Superior temporal gyrus (tissue), 1 donor: Measurements from ENCODE around the gene LRRC25.
A peak's percentile ranks its signal among the peaks of the same experiment; 100 is the strongest.
"Not testable (repeated sequence)": the region's sequence is repeated elsewhere in the genome, so short reads cannot be mapped to it uniquely, and the experiment has no call there.

Experiments used
- DNase-seq: peaks from one replicate; pipeline ENCODE4 v3.0.0-alpha.2; 2016; ENCODE audit errors: extremely low spot score

Gene LRRC25

DNA sequence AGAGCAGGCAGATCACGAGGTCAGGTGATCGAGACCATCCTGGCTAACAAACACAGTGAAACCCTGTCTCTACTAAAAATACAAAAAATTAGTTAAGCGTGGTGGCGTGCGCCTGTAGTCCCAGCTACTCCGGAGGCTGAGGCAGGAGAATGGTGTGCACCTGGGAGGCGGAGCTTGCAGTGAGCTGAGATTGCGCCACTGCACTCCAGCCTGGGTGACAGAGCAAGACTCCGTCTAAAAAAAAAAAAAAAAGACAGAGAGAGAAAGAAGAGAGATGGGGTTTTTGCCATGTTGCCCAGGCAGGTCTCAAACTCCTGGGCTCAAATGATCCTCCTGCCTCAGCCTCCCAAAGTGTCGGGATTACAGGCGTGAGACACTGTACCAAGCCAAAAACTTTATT is 8.3 kb upstream of the LRRC25 start:
- not testable (repeated sequence) for DNase-seq

DNA sequence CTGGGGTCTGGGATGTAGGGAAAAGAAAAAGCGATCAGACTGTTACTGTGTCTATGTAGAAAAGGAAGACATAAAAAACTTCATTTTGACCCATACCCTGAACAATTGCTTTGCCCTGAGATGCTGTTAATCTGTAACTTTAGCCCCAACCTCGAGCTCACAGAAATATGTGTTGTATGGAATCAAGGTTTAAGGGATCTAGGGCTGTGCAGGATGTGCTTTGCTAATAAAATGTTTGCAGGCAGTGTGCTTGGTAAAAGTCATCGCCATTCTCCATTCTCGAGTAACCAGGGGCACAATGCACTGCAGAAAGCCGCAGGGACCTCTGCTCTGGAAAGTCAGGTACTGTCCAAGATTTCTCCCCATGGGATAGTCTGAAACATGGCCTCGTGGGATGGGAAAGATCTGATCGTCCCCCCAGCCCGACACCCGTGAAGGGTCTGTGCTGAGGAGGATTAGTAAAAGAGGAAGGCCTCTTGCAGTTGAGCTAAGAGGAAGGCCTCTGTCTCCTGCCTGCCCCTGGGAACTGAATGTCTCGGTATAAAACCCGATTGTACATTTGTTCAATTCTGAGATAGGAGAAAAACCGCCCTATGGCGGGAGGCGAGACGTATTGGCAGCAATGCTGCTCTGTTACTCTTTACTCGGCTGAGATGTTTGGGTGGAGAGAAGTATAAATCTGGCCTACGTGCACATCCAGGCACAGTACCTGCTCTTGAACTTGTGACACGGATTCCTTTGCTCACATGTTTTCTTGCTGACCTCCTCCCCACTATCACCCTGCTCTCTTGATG is 5.2 kb upstream of the LRRC25 start:
- DNase-seq = not testable (repeated sequence)

DNA sequence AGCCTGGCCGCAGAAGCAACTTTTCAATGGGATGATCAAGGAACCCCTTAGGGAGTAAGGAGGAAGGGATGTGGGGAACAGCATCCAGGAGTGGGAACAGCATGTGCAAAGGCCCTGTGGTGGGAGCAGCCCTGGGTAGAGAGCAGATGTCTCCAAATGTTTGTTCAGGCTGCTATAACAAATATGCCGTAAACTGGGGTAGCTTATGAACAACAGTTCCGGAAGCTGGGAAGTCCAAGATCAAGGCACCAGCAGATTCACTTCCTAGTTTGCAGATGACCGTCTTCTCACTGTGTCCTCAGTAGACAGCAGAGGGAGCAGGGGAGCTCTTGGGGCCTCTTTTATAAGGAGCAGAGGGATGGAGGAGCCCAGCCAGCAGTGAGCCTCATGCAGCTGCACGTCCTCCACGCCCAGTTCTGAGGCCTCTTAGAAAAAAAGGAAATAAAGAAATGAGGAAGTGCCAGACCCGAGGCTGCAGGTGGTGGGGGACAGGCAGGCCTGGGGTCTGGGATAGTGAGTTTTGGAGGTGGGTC is 4.2 kb upstream of the LRRC25 start:
- DNase-seq = no peak

DNA sequence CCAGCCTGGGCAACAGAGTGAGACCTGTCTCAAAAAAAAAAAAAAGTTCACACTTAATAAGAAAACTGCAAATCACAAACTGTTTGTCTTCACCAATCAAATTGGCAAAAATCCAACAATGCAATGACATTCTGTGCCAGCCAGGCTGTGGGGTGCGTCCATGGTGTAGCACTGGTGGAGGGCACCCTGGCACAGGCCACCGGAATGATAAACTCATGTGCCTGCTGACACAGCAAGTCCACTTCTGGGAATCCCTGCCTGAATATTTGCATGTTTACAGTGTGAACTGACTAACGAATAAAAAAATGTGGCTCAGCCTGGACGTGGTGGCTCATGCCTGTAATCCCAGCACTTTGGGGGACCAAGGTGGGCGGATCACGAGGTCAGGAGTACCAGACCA is 1.6 kb upstream of the LRRC25 start:
- no peak for DNase-seq

- DNase-seq = no peak
Measured at GRCh38 chr19:18396471-18397241, 766 bp downstream of the LRRC25 start.

DNA sequence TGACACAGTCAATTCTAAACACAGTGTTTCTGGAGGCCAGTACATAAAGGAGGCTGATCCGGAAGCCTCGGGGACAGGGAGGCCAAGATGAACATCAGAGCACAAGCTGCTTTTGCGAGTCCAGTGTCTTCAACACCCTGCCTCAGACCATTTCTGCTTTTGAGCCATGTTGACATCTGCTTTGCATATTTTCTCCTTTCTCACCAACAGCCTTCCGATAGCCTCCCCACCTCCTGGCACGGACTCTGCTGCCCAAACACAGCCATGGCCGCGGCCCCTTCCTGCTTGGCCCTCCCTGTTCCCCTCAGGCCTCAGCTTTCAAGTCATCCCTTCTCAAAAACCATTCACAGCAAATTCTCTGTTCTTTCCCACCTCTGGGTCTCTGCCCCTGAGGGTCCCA is 3.6 kb downstream of the LRRC25 start:
- DNase-seq = no peak

GRCh38 chr19:18392926-18393325 is 4.5 kb downstream of the LRRC25 start:
- no peak for DNase-seq

GRCh38 chr19:18392417-18392816 is 5.0 kb downstream of the LRRC25 start:
- DNase-seq = no peak

- no peak for DNase-seq
Measured at GRCh38 chr19:18391509-18392075, 5.8 kb downstream of the LRRC25 start.

DNA sequence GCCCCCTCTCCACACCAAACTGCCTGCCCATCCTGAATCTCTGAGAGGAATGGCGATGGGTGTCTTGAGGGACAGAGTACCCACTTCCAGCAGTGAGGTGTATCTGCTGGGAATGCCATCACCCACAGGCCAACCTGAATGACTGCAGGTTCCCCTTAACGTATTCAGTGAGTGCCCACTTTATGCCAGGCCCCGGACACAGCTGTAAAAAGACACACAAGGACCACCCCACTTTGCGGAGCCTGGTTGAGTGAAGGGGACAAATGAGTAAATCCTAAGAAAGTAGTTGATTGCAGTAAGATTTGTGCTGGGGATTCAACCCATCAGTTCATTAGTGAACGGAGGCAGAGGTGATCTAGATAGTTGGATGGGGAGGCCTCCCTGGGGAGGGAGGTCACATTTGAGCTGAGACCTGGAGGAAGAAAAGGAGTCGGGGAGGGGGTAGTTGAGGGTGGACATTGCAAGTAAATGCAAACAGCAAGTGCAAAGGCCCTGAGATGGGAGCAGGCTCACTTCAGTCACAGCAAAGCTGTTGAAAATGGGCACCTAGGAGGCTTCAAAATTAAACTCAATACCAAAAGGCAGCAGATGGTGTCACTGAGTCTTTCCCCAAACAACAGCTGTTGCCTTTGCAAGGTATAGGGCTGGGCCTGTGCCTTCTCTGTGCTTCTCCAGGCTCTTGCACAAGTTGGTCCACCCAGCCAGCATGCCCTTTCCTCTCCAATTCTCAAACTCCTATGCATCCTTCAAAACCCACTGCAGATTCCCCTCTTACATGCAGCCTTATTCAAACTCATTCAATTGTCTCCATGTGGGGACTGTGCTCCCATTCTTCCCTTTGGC is 7.1 kb downstream of the LRRC25 start:
- DNase-seq = no peak

DNA sequence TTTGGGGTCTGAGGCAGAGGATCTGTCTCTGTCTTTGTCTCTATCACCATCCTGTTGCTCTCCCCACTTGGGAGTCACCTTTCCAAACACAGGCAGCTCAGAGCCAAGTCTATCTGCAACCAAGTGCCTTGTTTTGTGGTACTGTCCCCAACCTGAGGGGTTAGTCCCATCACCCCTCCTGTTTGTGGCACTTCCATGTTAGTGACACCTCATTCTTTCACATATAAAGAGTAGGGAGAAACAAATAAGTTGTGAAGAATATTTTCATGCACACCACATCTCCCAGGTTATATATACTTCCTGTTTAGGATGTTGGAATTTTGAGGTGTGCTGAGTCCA is 7.7 kb downstream of the LRRC25 start:
- DNase-seq = no peak

DNA sequence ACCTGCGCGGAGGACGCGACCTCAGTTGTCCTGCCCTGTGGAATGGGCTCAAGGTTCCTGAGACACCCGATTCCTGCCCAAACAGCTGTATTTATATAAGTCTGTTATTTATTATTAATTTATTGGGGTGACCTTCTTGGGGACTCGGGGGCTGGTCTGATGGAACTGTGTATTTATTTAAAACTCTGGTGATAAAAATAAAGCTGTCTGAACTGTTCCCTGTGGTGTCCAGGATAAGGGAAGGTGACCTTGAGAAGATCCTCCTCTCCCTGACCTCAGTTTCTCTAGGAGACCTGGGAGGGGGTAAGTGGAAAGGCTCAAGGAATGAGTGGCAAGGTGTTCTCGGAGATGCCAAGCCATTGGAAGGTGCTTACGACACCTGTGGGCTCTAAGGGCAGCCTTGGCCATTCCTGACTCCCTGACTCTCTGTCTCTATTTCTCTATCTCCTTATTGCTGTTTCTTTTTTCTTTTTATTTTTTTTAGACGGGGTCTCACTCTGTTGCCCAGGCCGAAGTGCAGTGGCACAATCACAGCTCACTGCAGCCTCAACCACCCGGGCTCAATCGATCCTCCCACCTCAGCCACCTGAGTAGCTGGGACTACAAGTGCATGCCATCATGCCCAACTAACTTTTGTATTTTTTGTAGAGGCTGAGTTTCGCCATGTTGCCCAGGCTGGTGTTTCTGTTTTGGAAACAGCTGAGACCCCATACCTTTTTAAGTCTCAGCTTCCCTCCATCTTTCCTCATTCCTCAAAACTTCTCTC is 8.3 kb downstream of the LRRC25 start:
- no peak for DNase-seq

GRCh38 chr19:18388100-18388959 is 9.1 kb downstream of the LRRC25 start:
- DNase-seq = peak; percentile 70

DNA sequence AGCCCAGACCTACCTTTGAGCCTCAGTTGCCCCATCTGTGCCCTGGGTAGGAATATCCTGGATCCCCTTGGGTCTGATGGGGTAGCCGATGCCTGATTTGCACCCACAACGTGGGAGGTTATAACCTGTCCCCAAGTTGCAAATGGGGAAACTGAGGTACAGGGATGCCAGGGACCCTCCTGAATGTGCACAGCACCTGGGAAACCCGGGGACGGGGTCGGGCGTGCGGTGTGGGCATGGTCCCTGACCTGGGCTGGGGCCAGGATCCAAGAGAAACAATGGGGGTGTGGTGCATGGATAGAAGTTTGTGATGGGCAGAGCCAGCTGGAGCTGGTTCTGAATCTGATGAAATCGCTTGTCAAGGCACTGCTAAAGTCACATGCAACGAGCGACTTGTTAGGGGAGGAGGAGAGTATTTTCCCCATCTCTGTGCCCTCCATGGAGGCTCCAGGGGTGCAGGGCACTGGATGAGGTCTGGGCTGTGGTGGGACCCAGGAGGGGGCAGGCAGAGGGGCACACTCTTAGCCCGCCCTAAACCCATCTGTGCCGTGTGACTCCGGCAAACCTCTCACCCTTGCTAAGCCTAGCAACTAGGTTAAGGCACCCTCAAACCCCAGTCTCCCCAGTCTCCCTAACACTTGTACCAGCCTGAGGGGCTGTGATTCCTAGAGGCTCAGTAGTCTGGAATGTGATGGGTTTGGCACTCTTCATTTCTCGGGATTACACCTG is 10.7 kb downstream of the LRRC25 start:
- DNase-seq = no peak

DNA sequence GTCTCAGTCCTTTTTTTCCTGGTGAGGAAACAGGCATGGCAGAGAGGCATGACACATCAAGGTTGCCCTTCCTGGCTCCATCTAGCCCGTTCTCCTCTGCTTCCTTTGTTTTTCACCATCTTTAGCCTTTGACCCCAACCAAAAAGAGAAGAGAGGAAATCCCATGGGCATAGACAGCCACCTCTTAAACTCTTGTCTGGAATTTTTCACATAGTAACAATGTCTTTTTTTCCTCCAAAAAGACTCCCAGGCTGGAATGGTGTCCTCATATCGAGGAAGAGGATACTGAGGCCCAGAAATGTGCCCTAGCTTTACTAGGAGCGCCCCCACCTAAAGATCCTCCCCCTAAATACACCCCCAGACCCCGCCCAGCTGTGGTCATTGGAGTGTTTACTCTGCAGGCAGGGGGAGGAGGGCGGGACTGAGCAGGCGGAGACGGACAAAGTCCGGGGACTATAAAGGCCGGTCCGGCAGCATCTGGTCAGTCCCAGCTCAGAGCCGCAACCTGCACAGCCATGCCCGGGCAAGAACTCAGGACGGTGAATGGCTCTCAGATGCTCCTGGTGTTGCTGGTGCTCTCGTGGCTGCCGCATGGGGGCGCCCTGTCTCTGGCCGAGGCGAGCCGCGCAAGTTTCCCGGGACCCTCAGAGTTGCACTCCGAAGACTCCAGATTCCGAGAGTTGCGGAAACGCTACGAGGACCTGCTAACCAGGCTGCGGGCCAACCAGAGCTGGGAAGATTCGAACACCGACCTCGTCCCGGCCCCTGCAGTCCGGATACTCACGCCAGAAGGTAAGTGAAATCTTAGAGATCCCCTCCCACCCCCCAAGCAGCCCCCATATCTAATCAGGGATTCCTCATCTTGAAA is 11.5 kb downstream of the LRRC25 start, which contains the start of gene GDF15:
GDF15 (plus strand) TSS at position 484 of the 868 bp plus-strand sequence; CDS start at position 516, 32 bp downstream.
- no peak for DNase-seq

- no peak for DNase-seq
Measured at GRCh38 chr19:18385359-18385674, 12.1 kb downstream of the LRRC25 start.

- no peak for DNase-seq
Measured at GRCh38 chr19:18384775-18385174, 12.6 kb downstream of the LRRC25 start.

DNA sequence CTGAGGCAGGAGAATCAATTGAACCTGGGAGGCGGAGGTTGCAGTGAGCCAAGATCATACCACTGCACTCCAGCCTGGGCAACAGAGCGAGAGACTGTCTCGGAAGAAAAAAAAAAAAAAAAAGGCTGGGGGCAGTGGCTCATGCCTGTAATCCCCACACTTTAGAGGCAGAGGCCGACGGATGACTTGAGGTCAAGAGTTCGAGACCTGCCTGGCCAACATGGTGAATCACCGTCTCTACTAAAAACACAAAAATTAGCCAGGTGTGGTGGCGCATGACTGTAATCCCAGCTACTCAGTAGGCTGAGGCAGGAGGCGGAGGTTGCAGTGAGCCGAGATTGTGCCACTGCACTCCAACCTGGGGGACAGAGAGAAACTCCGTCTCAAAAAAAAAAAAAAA is 13.8 kb downstream of the LRRC25 start:
- DNase-seq = not testable (repeated sequence)
